A673 (cell line): Measurements from ENCODE around the gene ANKS1B. TPM values are rescaled to one million over a fixed set of nuclear protein-coding genes. Genes with fewer than 3 reads are reported as not detected.

Experiments used
- BruUV-seq: library from RNA; stranded (reverse); fragments of 400-500 nt; replicated peaks from 2 replicates; lab custom pipeline; 2021; lab: Mats Ljungman, UMichigan
- CTCF ChIA-PET: fragments of 300-600 bp; sonication (Branson Sonifier 250); formaldehyde crosslinking; loops from one replicate; lab custom pipeline; 2022; ENCODE audit warnings: antibody characterized with exemption; lab: Charles Lee
- POLR2A ChIA-PET: fragments of 300-600 bp; sonication (Branson Sonifier 250); formaldehyde crosslinking; loops from one replicate; lab custom pipeline; 2022; ENCODE audit warnings: antibody characterized with exemption; ENCODE audit not compliant: low non-redundant PET; lab: Charles Lee
- DNase-seq: peaks from one replicate; pipeline ENCODE4 v3.0.0-alpha.2; 2015; ENCODE audit warnings: low spot score
- H3K27ac ChIP-seq: fragments of 200-600 bp; sonication (generic); 2 replicates; pipeline ENCODE4 v1.5.1; 2016; ENCODE audit warnings: mixed run types, low read depth, mild to moderate bottlenecking, mixed read lengths, antibody characterized with exemption, low read length; ENCODE audit not compliant: poor library complexity, severe bottlenecking
- H3K27me3 ChIP-seq: fragments of 200-600 bp; sonication (generic); replicated peaks from 2 replicates; pipeline ENCODE4 v1.6.1; 2017; ENCODE audit warnings: mixed run types, low read depth, mild to moderate bottlenecking, mixed read lengths, antibody characterized with exemption, low read length; ENCODE audit not compliant: insufficient read depth, poor library complexity
- H3K36me3 ChIP-seq: fragments of 200-600 bp; sonication (generic); 2 replicates; pipeline ENCODE4 v1.6.1; 2016; ENCODE audit warnings: mixed run types, mild to moderate bottlenecking, mixed read lengths, antibody characterized with exemption, low read length; ENCODE audit not compliant: insufficient read depth, poor library complexity, severe bottlenecking
- H3K4me1 ChIP-seq: fragments of 200-600 bp; sonication (generic); 2 replicates; pipeline ENCODE4 v1.6.1; 2017; ENCODE audit warnings: mixed run types, mild to moderate bottlenecking, mixed read lengths, antibody characterized with exemption, low read length; ENCODE audit not compliant: insufficient read depth, poor library complexity, severe bottlenecking
- H3K4me3 ChIP-seq: fragments of 200-600 bp; sonication (generic); 2 replicates; pipeline ENCODE4 v1.5.1; 2016; ENCODE audit warnings: low read depth, mixed run types, mild to moderate bottlenecking, mixed read lengths, low read length; ENCODE audit not compliant: poor library complexity, severe bottlenecking
- H3K9me3 ChIP-seq: fragments of 200-600 bp; sonication (generic); 2 replicates; pipeline ENCODE4 v1.6.1; 2016; ENCODE audit warnings: mixed run types, low read depth, mild to moderate bottlenecking, mixed read lengths, antibody characterized with exemption, low read length; ENCODE audit not compliant: poor library complexity, severe bottlenecking
- CTCF ChIP-seq: fragments of 300-800, 200-600 bp; sonication (generic); conservative IDR thresholded peaks from 2 replicates; pipeline ENCODE4 v1.5.1; 2017; ENCODE audit warnings: low read depth, mild to moderate bottlenecking, antibody characterized with exemption, low read length, moderate library complexity, mixed read lengths
- EZH2 ChIP-seq: fragments of 200-600 bp; sonication (generic); IDR thresholded peaks from 2 replicates; pipeline ENCODE4 v1.6.1; 2017; ENCODE audit warnings: borderline replicate concordance, low read depth, mild to moderate bottlenecking, mixed read lengths, antibody characterized with exemption, low read length; ENCODE audit not compliant: poor library complexity, severe bottlenecking
- intact Hi-C: fragments of 100-400 bp; cut with micrococcal nuclease; formaldehyde crosslinking; loops from one replicate; pipeline ENCODE4 v1.10.0; 2022; ENCODE audit not compliant: unreplicated experiment
- total RNA-seq: library from RNA; stranded (reverse); gene quantifications from 2 replicates; pipeline ENCODE4 v1.2.3, GENCODE V29; 2021

ANKS1B gene
- total RNA-seq, 1 experiment from 2014 or later: 0.99 TPM

GRCh38 chr12:99898645-99899044 lies 86.1 kb downstream of the ANKS1B start:
- no peaks in the 10 kb centered on the region for H3K9me3 ChIP-seq
- no peak for TF ChIP-seq CTCF
- no peak for TF ChIP-seq EZH2
- CTCF ChIA-PET: no interaction called here

GRCh38 chr12:99879439-99879838 lies 105.3 kb downstream of the ANKS1B start:
- no peaks in the 10 kb centered on the region for H3K27me3 ChIP-seq
- CTCF ChIA-PET: no interaction called here
- H3K27ac ChIP-seq: no peak overlapping the region
- POLR2A ChIA-PET: no interaction called here
- no peaks in the 10 kb centered on the region for H3K4me1 ChIP-seq
- H3K4me3 ChIP-seq: no peak overlapping the region
- no TSS peak for BruUV-seq
- H3K36me3 ChIP-seq: no peaks in the 10 kb centered on the region
- TF ChIP-seq EZH2 (no peak), CTCF (no peak)
- no peak for DNase-seq
- no peaks in the 10 kb centered on the region for H3K9me3 ChIP-seq
- intact Hi-C loops: no loop called here

More at GRCh38 chr12:99898645-99899044, 86.1 kb downstream of the ANKS1B start:
- no peak for DNase-seq
- no peaks in the 10 kb centered on the region for H3K27me3 ChIP-seq
- POLR2A ChIA-PET: no interaction called here
- H3K27ac ChIP-seq: no peak overlapping the region
- no peak overlapping the region for H3K4me3 ChIP-seq
- no peaks in the 10 kb centered on the region for H3K36me3 ChIP-seq
- no TSS peak for BruUV-seq
- H3K4me1 ChIP-seq: no peaks in the 10 kb centered on the region
- intact Hi-C loops: no loop called here

- ChIA-PET CTCF (no interaction called here), POLR2A (no interaction called here)
- H3K27ac ChIP-seq: no peak overlapping the region
- H3K9me3 ChIP-seq: no peaks in the 10 kb centered on the region
- H3K4me3 ChIP-seq: no peak overlapping the region
- no TSS peak for BruUV-seq
- no peaks in the 10 kb centered on the region for H3K4me1 ChIP-seq
- intact Hi-C loops: no loop called here
- TF ChIP-seq CTCF (no peak), EZH2 (no peak)
- no peaks in the 10 kb centered on the region for H3K27me3 ChIP-seq
- DNase-seq: no peak
- no peaks in the 10 kb centered on the region for H3K36me3 ChIP-seq
These were observed 109.7 kb downstream of the ANKS1B start for GRCh38 chr12:99875081-99875480.
